ENCODE data around the gene ERMARD.
"Not testable (repeated sequence)": the region's sequence is repeated elsewhere in the genome, so short reads cannot be mapped to it uniquely, and the experiment has no call there.

Gene ERMARD

GRCh38 chr6:169738204-169738975 lies 13.0 kb upstream of the ERMARD start:
- Histone ChIP-seq H3K4me3 (ENCODE audit: low read length) (no peak overlapping the region), H3K36me3 (ENCODE audit: control insufficient read depth, insufficient read depth, low read length) (no peaks in the 10 kb centered on the region), H3K4me1 (ENCODE audit: control insufficient read depth, insufficient read depth, low read length) (no peaks in the 10 kb centered on the region), H3K9me3 (ENCODE audit: control insufficient read depth, insufficient read depth, low read length) (no peaks in the 10 kb centered on the region), H3K27ac (ENCODE audit: low read length) (no peak overlapping the region), H3K27me3 (ENCODE audit: control insufficient read depth, insufficient read depth, low read length) (no peaks in the 10 kb centered on the region)
- WGBS (ENCODE audit: insufficient coverage, insufficient read length), result no CpG with 5 or more reads among the region's 9 CpGs
- no peak for DNase-seq (ENCODE audit: low read depth, low spot score)

- H3K27ac ChIP-seq (ENCODE audit: low read length), result no peak overlapping the region
- DNase-seq (ENCODE audit: low read depth, low spot score), result no peak
- H3K27me3 ChIP-seq (ENCODE audit: control insufficient read depth, insufficient read depth, low read length), result no peaks in the 10 kb centered on the region
- no peaks in the 10 kb centered on the region for H3K4me1 ChIP-seq (ENCODE audit: control insufficient read depth, insufficient read depth, low read length)
- no peak overlapping the region for H3K4me3 ChIP-seq (ENCODE audit: low read length)
- H3K9me3 ChIP-seq (ENCODE audit: control insufficient read depth, insufficient read depth, low read length), result no peaks in the 10 kb centered on the region
- no CpG with 5 or more reads among the region's 2 CpGs for WGBS (ENCODE audit: insufficient coverage, insufficient read length)
- no peaks in the 10 kb centered on the region for H3K36me3 ChIP-seq (ENCODE audit: control insufficient read depth, insufficient read depth, low read length)
Measured at GRCh38 chr6:169738976-169739529, 12.4 kb upstream of the ERMARD start.

- DNase-seq (ENCODE audit: low read depth, low spot score), result no peak
- no peaks in the 10 kb centered on the region for H3K27me3 ChIP-seq (ENCODE audit: control insufficient read depth, insufficient read depth, low read length)
- H3K9me3 ChIP-seq (ENCODE audit: control insufficient read depth, insufficient read depth, low read length), result no peaks in the 10 kb centered on the region
- no peaks in the 10 kb centered on the region for H3K4me1 ChIP-seq (ENCODE audit: control insufficient read depth, insufficient read depth, low read length)
- H3K27ac ChIP-seq (ENCODE audit: low read length), result no peak overlapping the region
- no peaks in the 10 kb centered on the region for H3K36me3 ChIP-seq (ENCODE audit: control insufficient read depth, insufficient read depth, low read length)
- H3K4me3 ChIP-seq (ENCODE audit: low read length), result no peak overlapping the region
Measured at GRCh38 chr6:169741344-169741743, 10.1 kb upstream of the ERMARD start.

- no peaks in the 10 kb centered on the region for H3K36me3 ChIP-seq (ENCODE audit: control insufficient read depth, insufficient read depth, low read length)
- H3K27ac ChIP-seq (ENCODE audit: low read length), result no peak overlapping the region
- H3K4me3 ChIP-seq (ENCODE audit: low read length), result no peak overlapping the region
- H3K27me3 ChIP-seq (ENCODE audit: control insufficient read depth, insufficient read depth, low read length), result no peaks in the 10 kb centered on the region
- WGBS (ENCODE audit: insufficient coverage, insufficient read length), result no CpG with 5 or more reads among the region's 3 CpGs
- H3K9me3 ChIP-seq (ENCODE audit: control insufficient read depth, insufficient read depth, low read length), result no peaks in the 10 kb centered on the region
- H3K4me1 ChIP-seq (ENCODE audit: control insufficient read depth, insufficient read depth, low read length), result no peaks in the 10 kb centered on the region
- DNase-seq (ENCODE audit: low read depth, low spot score), result no peak
Measured at GRCh38 chr6:169745405-169745804, 6.0 kb upstream of the ERMARD start.

- Histone ChIP-seq H3K27ac (ENCODE audit: low read length) (no peak overlapping the region), H3K4me1 (ENCODE audit: control insufficient read depth, insufficient read depth, low read length) (no peaks in the 10 kb centered on the region), H3K36me3 (ENCODE audit: control insufficient read depth, insufficient read depth, low read length) (no peaks in the 10 kb centered on the region), H3K9me3 (ENCODE audit: control insufficient read depth, insufficient read depth, low read length) (no peaks in the 10 kb centered on the region), H3K4me3 (ENCODE audit: low read length) (no peak overlapping the region), H3K27me3 (ENCODE audit: control insufficient read depth, insufficient read depth, low read length) (no peaks in the 10 kb centered on the region)
- no peak for DNase-seq (ENCODE audit: low read depth, low spot score)
- WGBS (ENCODE audit: insufficient coverage, insufficient read length), result no CpG with 5 or more reads among the region's 1 CpG
Measured at GRCh38 chr6:169746556-169746955, 4.9 kb upstream of the ERMARD start.

- H3K9me3 ChIP-seq (ENCODE audit: control insufficient read depth, insufficient read depth, low read length), result no peaks in the 10 kb centered on the region
- no peak overlapping the region for H3K27ac ChIP-seq (ENCODE audit: low read length)
- H3K27me3 ChIP-seq (ENCODE audit: control insufficient read depth, insufficient read depth, low read length), result no peaks in the 10 kb centered on the region
- WGBS (ENCODE audit: insufficient coverage, insufficient read length), result no CpG with 5 or more reads among the region's 19 CpGs
- no peak for DNase-seq (ENCODE audit: low read depth, low spot score)
- peak overlapping the region; percentile 68; the same call in 1 of the 2 replicates for H3K4me3 ChIP-seq (ENCODE audit: low read length)
- H3K36me3 ChIP-seq (ENCODE audit: control insufficient read depth, insufficient read depth, low read length), result no peaks in the 10 kb centered on the region
- no peaks in the 10 kb centered on the region for H3K4me1 ChIP-seq (ENCODE audit: control insufficient read depth, insufficient read depth, low read length)
Measured at GRCh38 chr6:169752074-169752623, 727 bp downstream of the ERMARD start.

GRCh38 chr6:169755162-169755561 lies 3.7 kb downstream of the ERMARD start:
- H3K4me3 ChIP-seq (ENCODE audit: low read length), result no peak overlapping the region
- no CpG with 5 or more reads among the region's 6 CpGs for WGBS (ENCODE audit: insufficient coverage, insufficient read length)
- H3K4me1 ChIP-seq (ENCODE audit: control insufficient read depth, insufficient read depth, low read length), result no peaks in the 10 kb centered on the region
- no peaks in the 10 kb centered on the region for H3K36me3 ChIP-seq (ENCODE audit: control insufficient read depth, insufficient read depth, low read length)
- no peak for DNase-seq (ENCODE audit: low read depth, low spot score)
- no peak overlapping the region for H3K27ac ChIP-seq (ENCODE audit: low read length)
- H3K27me3 ChIP-seq (ENCODE audit: control insufficient read depth, insufficient read depth, low read length), result no peaks in the 10 kb centered on the region
- no peaks in the 10 kb centered on the region for H3K9me3 ChIP-seq (ENCODE audit: control insufficient read depth, insufficient read depth, low read length)

GRCh38 chr6:169763308-169763707 lies 11.9 kb downstream of the ERMARD start:
- no peaks in the 10 kb centered on the region for H3K4me1 ChIP-seq (ENCODE audit: control insufficient read depth, insufficient read depth, low read length)
- no CpG with 5 or more reads among the region's 10 CpGs for WGBS (ENCODE audit: insufficient coverage, insufficient read length)
- no peak for DNase-seq (ENCODE audit: low read depth, low spot score)
- no peaks in the 10 kb centered on the region for H3K27me3 ChIP-seq (ENCODE audit: control insufficient read depth, insufficient read depth, low read length)
- H3K36me3 ChIP-seq (ENCODE audit: control insufficient read depth, insufficient read depth, low read length), result no peaks in the 10 kb centered on the region
- H3K9me3 ChIP-seq (ENCODE audit: control insufficient read depth, insufficient read depth, low read length), result no peaks in the 10 kb centered on the region
- no peak overlapping the region for H3K27ac ChIP-seq (ENCODE audit: low read length)
- no peak overlapping the region for H3K4me3 ChIP-seq (ENCODE audit: low read length)

- Histone ChIP-seq H3K27me3 (ENCODE audit: control insufficient read depth, insufficient read depth, low read length) (no peaks in the 10 kb centered on the region), H3K36me3 (ENCODE audit: control insufficient read depth, insufficient read depth, low read length) (no peaks in the 10 kb centered on the region), H3K27ac (ENCODE audit: low read length) (no peak overlapping the region), H3K4me1 (ENCODE audit: control insufficient read depth, insufficient read depth, low read length) (no peaks in the 10 kb centered on the region), H3K9me3 (ENCODE audit: control insufficient read depth, insufficient read depth, low read length) (no peaks in the 10 kb centered on the region), H3K4me3 (ENCODE audit: low read length) (no peak overlapping the region)
- no CpG with 5 or more reads among the region's 10 CpGs for WGBS (ENCODE audit: insufficient coverage, insufficient read length)
- DNase-seq (ENCODE audit: low read depth, low spot score), result no peak
Measured at GRCh38 chr6:169763881-169764280, 12.5 kb downstream of the ERMARD start.

- not testable (repeated sequence) for H3K4me3 ChIP-seq (ENCODE audit: low read length); H3K27ac ChIP-seq (ENCODE audit: low read length); H3K36me3 ChIP-seq (ENCODE audit: control insufficient read depth, insufficient read depth, low read length); H3K4me1 ChIP-seq (ENCODE audit: control insufficient read depth, insufficient read depth, low read length); H3K9me3 ChIP-seq (ENCODE audit: control insufficient read depth, insufficient read depth, low read length); H3K27me3 ChIP-seq (ENCODE audit: control insufficient read depth, insufficient read depth, low read length); DNase-seq (ENCODE audit: low read depth, low spot score)
- no CpG with 5 or more reads among the region's 10 CpGs for WGBS (ENCODE audit: insufficient coverage, insufficient read length)
Measured at GRCh38 chr6:169765789-169766188, 14.4 kb downstream of the ERMARD start.

- H3K4me1 ChIP-seq (ENCODE audit: control insufficient read depth, insufficient read depth, low read length), result no peaks in the 10 kb centered on the region
- WGBS (ENCODE audit: insufficient coverage, insufficient read length), result no CpG with 5 or more reads among the region's 5 CpGs
- no peaks in the 10 kb centered on the region for H3K27me3 ChIP-seq (ENCODE audit: control insufficient read depth, insufficient read depth, low read length)
- no peak overlapping the region for H3K4me3 ChIP-seq (ENCODE audit: low read length)
- H3K9me3 ChIP-seq (ENCODE audit: control insufficient read depth, insufficient read depth, low read length), result no peaks in the 10 kb centered on the region
- no peak overlapping the region for H3K27ac ChIP-seq (ENCODE audit: low read length)
- H3K36me3 ChIP-seq (ENCODE audit: control insufficient read depth, insufficient read depth, low read length), result no peaks in the 10 kb centered on the region
- DNase-seq (ENCODE audit: low read depth, low spot score), result no peak
Measured at GRCh38 chr6:169766232-169766631, 14.8 kb downstream of the ERMARD start.
